Panc1 (cell line): ENCODE measurements around the gene ZBTB7C. TPM values are rescaled to one million over a fixed set of nuclear protein-coding genes. Genes with fewer than 3 reads are reported as not detected.

Experiments
- ATAC-seq: fragments of 200-7000 bp; cut with Tn5 transposase; 2 replicates; pipeline ENCODE4 v1.9.1; 2020; ENCODE audit warnings: mild to moderate bottlenecking, moderate library complexity
- BruUV-seq: library from RNA; stranded (reverse); fragments of 400-500 nt; replicated peaks from 2 replicates; lab custom pipeline; 2021; lab: Mats Ljungman, UMichigan
- CTCF ChIA-PET: fragments of 300-600 bp; sonication (Branson Sonifier 250); formaldehyde crosslinking; loops from one replicate; lab custom pipeline; 2022; ENCODE audit warnings: antibody characterized with exemption; lab: Charles Lee
- POLR2A ChIA-PET: fragments of 300-600 bp; sonication (Branson Sonifier 250); formaldehyde crosslinking; loops from one replicate; lab custom pipeline; 2022; ENCODE audit warnings: antibody characterized with exemption; lab: Charles Lee
- DNase-seq: peaks from one replicate; pipeline ENCODE4 v3.0.0-alpha.2; 2010; ENCODE audit warnings: low read depth, low spot score
- H3K27ac ChIP-seq: 2 replicates; pipeline ENCODE4 v1.5.1; 2011; ENCODE audit warnings: mild to moderate bottlenecking, low read length, inconsistent platforms
- H3K27me3 ChIP-seq: fragments of 200-500 bp; sonication (Bioruptor generic); 2 replicates; pipeline ENCODE4 v1.6.0; 2014; ENCODE audit warnings: low read length, inconsistent platforms; ENCODE audit not compliant: control insufficient read depth, insufficient read depth
- H3K36me3 ChIP-seq: fragments of 200-500 bp; sonication (Bioruptor generic); 2 replicates; pipeline ENCODE4 v1.5.1; 2014; ENCODE audit warnings: inconsistent platforms, mild to moderate bottlenecking, low read length, moderate library complexity; ENCODE audit not compliant: control insufficient read depth, insufficient read depth
- H3K4me1 ChIP-seq: 2 replicates; pipeline ENCODE4 v1.5.1; 2011; ENCODE audit warnings: inconsistent platforms, mild to moderate bottlenecking, low read length, moderate library complexity; ENCODE audit not compliant: control insufficient read depth, insufficient read depth
- H3K4me3 ChIP-seq, 2 experiments: 2 replicates each; pipeline ENCODE4 v1.5.1; 2011 to 2012; ENCODE audit warnings: low read depth in 2 of 2, low read length in 2 of 2, mild to moderate bottlenecking in 2 of 2, inconsistent platforms in 1 of 2, moderate library complexity in 1 of 2
- H3K9me3 ChIP-seq: fragments of 200-500 bp; sonication (Bioruptor generic); 2 replicates; pipeline ENCODE4 v1.5.1; 2014; ENCODE audit warnings: low read depth, mild to moderate bottlenecking, inconsistent platforms, low read length, moderate library complexity; ENCODE audit not compliant: control insufficient read depth, insufficient read depth
- POLR2AphosphoS5 ChIP-seq: IDR thresholded peaks from 2 replicates; pipeline ENCODE4 v1.6.1; 2012; ENCODE audit warnings: mild to moderate bottlenecking, low read depth, low read length, moderate library complexity
- SIN3A ChIP-seq: IDR thresholded peaks from 2 replicates; pipeline ENCODE4 v1.6.1; 2012; ENCODE audit warnings: low read depth, mild to moderate bottlenecking, low read length, moderate library complexity, borderline replicate concordance; ENCODE audit not compliant: insufficient read depth
- TCF7L2 ChIP-seq: IDR thresholded peaks from 2 replicates; pipeline ENCODE4 v1.6.1; 2011; ENCODE audit warnings: mild to moderate bottlenecking, low read depth, low read length, inconsistent platforms
- in situ Hi-C: cut with HindIII; loops from 2 replicates; pipeline ENCODE4 v1.10.0; 2016; ENCODE audit warnings: low sequenced_read_pairs, low pct_unique_long_range_greater_than_20kb
- intact Hi-C: fragments of 100-400 bp; cut with micrococcal nuclease; formaldehyde crosslinking; loops from one replicate; pipeline ENCODE4 v1.10.0; 2022; ENCODE audit not compliant: unreplicated experiment
- total RNA-seq: library from RNA; stranded (reverse); gene quantifications from one replicate; pipeline ENCODE4 v1.2.1, GENCODE V29; 2021; ENCODE audit not compliant: unreplicated experiment
- TF ChIP-seq, protein P1 (sequence below), 2 experiments: IDR thresholded peaks; 2 replicates each; pipeline ENCODE4 v1.6.1; 2011 to 2012; ENCODE audit warnings: low read depth in 2 of 2, control low read depth in 1 of 2, low read length in 1 of 2, mild to moderate bottlenecking in 1 of 2, moderate library complexity in 1 of 2; ENCODE audit not compliant: insufficient read depth in 1 of 2
- TF ChIP-seq, protein P2 (sequence below): fragments of 450-650 bp; IDR thresholded peaks from 2 replicates; pipeline ENCODE4 v1.5.1; 2017; ENCODE audit warnings: mild to moderate bottlenecking

The ZBTB7C gene
- total RNA-seq, 1 experiment from 2014 or later = 0.03 TPM

DNA sequence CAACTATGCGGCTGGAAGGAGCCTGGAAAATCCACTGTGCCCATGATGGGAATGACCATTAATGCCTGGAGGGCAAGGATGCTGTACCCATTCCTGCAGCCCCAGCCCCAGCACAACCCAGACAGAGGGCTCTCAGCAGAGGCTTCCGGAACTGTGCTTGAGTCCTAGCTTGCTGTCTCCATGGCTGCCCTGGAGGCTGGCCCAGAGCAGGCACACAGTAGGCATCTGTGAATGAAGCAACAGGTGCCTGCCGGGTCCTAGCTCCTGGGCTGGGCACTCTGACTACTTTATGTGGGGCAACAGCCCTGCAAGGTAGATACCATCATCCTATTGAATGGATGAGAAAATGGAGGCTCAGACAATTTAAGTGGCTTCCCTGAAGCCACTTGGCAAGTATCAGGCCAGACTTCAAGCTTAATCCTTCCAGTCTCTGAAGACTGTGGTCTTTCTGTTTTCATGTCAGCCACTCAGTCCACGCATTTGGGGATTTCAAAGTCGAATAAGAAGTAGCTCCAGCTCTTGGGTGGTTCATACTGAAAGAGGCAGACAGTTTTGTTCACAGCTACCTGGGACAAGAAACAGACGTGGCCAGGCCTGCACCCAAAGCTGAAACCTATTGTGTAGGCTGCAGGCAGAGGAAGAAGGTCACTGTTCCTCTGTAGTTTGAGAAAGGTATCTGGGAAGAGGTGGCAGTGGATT lies 237.5 kb downstream of the ZBTB7C start:
- no peak for ATAC-seq
- no peak for DNase-seq
- Histone ChIP-seq H3K4me1 (no peaks in the 10 kb centered on the region), H3K9me3 (no peaks in the 10 kb centered on the region), H3K27ac (no peak overlapping the region), H3K36me3 (no peaks in the 10 kb centered on the region), H3K4me3 (no peak overlapping the region), H3K27me3 (no peaks in the 10 kb centered on the region; the same call in 1 of the 2 replicates)
- TF ChIP-seq, protein P1, sequence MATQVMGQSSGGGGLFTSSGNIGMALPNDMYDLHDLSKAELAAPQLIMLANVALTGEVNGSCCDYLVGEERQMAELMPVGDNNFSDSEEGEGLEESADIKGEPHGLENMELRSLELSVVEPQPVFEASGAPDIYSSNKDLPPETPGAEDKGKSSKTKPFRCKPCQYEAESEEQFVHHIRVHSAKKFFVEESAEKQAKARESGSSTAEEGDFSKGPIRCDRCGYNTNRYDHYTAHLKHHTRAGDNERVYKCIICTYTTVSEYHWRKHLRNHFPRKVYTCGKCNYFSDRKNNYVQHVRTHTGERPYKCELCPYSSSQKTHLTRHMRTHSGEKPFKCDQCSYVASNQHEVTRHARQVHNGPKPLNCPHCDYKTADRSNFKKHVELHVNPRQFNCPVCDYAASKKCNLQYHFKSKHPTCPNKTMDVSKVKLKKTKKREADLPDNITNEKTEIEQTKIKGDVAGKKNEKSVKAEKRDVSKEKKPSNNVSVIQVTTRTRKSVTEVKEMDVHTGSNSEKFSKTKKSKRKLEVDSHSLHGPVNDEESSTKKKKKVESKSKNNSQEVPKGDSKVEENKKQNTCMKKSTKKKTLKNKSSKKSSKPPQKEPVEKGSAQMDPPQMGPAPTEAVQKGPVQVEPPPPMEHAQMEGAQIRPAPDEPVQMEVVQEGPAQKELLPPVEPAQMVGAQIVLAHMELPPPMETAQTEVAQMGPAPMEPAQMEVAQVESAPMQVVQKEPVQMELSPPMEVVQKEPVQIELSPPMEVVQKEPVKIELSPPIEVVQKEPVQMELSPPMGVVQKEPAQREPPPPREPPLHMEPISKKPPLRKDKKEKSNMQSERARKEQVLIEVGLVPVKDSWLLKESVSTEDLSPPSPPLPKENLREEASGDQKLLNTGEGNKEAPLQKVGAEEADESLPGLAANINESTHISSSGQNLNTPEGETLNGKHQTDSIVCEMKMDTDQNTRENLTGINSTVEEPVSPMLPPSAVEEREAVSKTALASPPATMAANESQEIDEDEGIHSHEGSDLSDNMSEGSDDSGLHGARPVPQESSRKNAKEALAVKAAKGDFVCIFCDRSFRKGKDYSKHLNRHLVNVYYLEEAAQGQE (IDR thresholded peaks at IDR 0.05; ENCODE audit: insufficient read depth in 1 of 2, low read depth in 2 of 2, low read length in 1 of 2) = no peak
- no peak for TF ChIP-seq SIN3A
- TF ChIP-seq, protein P2, sequence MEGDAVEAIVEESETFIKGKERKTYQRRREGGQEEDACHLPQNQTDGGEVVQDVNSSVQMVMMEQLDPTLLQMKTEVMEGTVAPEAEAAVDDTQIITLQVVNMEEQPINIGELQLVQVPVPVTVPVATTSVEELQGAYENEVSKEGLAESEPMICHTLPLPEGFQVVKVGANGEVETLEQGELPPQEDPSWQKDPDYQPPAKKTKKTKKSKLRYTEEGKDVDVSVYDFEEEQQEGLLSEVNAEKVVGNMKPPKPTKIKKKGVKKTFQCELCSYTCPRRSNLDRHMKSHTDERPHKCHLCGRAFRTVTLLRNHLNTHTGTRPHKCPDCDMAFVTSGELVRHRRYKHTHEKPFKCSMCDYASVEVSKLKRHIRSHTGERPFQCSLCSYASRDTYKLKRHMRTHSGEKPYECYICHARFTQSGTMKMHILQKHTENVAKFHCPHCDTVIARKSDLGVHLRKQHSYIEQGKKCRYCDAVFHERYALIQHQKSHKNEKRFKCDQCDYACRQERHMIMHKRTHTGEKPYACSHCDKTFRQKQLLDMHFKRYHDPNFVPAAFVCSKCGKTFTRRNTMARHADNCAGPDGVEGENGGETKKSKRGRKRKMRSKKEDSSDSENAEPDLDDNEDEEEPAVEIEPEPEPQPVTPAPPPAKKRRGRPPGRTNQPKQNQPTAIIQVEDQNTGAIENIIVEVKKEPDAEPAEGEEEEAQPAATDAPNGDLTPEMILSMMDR = no peak
- no peak for TF ChIP-seq TCF7L2
- TF ChIP-seq POLR2AphosphoS5 = no peak
- in situ Hi-C loops (no loop called here), intact Hi-C loops (no loop called here)
- ChIA-PET POLR2A (no interaction called here), CTCF (no interaction called here)
- BruUV-seq = no TSS peak

DNA sequence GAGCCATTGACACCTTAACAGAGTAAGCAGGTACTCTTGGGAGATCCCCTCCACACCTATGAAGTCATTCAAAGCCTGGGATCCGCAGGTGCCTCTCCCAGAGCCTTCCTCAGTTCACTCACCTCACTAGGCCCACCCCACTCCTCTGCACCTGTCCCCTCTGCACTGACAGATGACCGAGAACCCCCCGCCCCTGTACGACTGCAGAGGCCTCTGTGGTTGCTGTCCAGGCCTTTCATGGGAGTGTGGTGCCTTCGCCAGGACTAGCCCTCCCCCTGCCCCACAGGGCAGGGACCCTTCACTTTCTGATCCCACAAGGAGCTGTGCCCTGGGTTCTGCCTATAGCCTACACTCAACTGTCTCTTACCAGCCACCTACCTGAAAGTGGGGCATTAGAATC lies 238.5 kb downstream of the ZBTB7C start:
- TF ChIP-seq POLR2AphosphoS5 (no peak), TCF7L2 (no peak), SIN3A (no peak)
- TF ChIP-seq, protein P1 (IDR thresholded peaks at IDR 0.05; ENCODE audit: insufficient read depth in 1 of 2, low read depth in 2 of 2, low read length in 1 of 2) = no peak
- TF ChIP-seq, protein P2 = no peak
- Histone ChIP-seq H3K27me3 (no peaks in the 10 kb centered on the region; the same call in 1 of the 2 replicates), H3K4me1 (no peaks in the 10 kb centered on the region), H3K27ac (no peak overlapping the region), H3K36me3 (no peaks in the 10 kb centered on the region), H3K9me3 (no peaks in the 10 kb centered on the region), H3K4me3 (no peak overlapping the region)
- in situ Hi-C loops = no loop called here
- no TSS peak for BruUV-seq
- intact Hi-C loops = no loop called here
- POLR2A ChIA-PET = no interaction called here
- ATAC-seq (no peak), DNase-seq (no peak)
- CTCF ChIA-PET = no interaction called here
